Sigmoid colon (tissue), 4 donors: ENCODE data around the gene USP15.
"Not testable (repeated sequence)": the region's sequence is repeated elsewhere in the genome, so short reads cannot be mapped to it uniquely, and the experiment has no call there.

ENCODE experiments used
- CTCF ChIP-seq, 4 experiments: fragments of 450-650 bp in 3 of 4; fragments of 200-600 bp in 1 of 4; IDR thresholded peaks; one replicate each; pipeline ENCODE4 v1.5.1; 2016 to 2019; ENCODE audit warnings: antibody characterized with exemption in 4 of 4, mild to moderate bottlenecking in 3 of 4, moderate library complexity in 2 of 4
- EP300 ChIP-seq, 4 donors: sonication (generic); formaldehyde crosslinking; IDR thresholded peaks; one replicate each; pipeline ENCODE4 v1.6.1; 2017; ENCODE audit warnings: antibody characterized with exemption in 4 of 4
- POLR2A ChIP-seq, 2 donors: fragments of 450-650 bp; IDR thresholded peaks; one replicate each; pipeline ENCODE4 v1.6.1; 2016; ENCODE audit warnings: antibody characterized with exemption in 2 of 2, mild to moderate bottlenecking in 2 of 2, moderate library complexity in 2 of 2
- POLR2AphosphoS5 ChIP-seq, 4 donors: sonication (generic); formaldehyde crosslinking; IDR thresholded peaks; one replicate each; pipeline ENCODE4 v1.6.1; 2017; ENCODE audit warnings: antibody characterized with exemption in 4 of 4

- not testable (repeated sequence) for TF ChIP-seq CTCF, POLR2A, POLR2AphosphoS5, EP300 (IDR thresholded peaks at IDR 0.05)
Observed at GRCh38 chr12:62343304-62344120, 83.3 kb downstream of the USP15 start.
